Spleen (tissue), 7 donors: ENCODE data around the gene CIT.

Experiments used
- CTCF ChIP-seq, 11 experiments: fragments of 200-600 bp in 7 of 11; fragments of 450-650 bp in 4 of 11; sonication (generic) in 4 of 11; IDR thresholded peaks in 8 of 11; conservative IDR thresholded peaks in 3 of 11; 1 replicate in 7 of 11; 2 replicates in 4 of 11; pipeline versions ENCODE4 v1.4.0 to v1.8.0; 2016 to 2021; ENCODE audit warnings: antibody characterized with exemption in 11 of 11, inconsistent platforms in 4 of 11, mild to moderate bottlenecking in 1 of 11
- POLR2AphosphoS5 ChIP-seq, 3 donors: sonication (generic); formaldehyde crosslinking; IDR thresholded peaks; one replicate each; pipeline ENCODE4 v1.5.1; 2017; ENCODE audit warnings: antibody characterized with exemption in 3 of 3
- donor health status: DM: no; HTN: no; CAD: no; lungs with moderate emphysema.
- donor health status: DM: no; HTN: no; CAD: no.
- donor health status: DM: no; HTN: no; CAD: no.

GRCh38 chr12:119696943-119697342 lies 180.2 kb downstream of the CIT start:
- TF ChIP-seq CTCF (IDR thresholded peaks at IDR 0.05 in 8 of 11, conservative IDR thresholded peaks at IDR 0.05 in 3 of 11): no peak
- TF ChIP-seq POLR2AphosphoS5 (IDR thresholded peaks at IDR 0.05): no peak
